Stimulated activated CD8-positive, alpha-beta memory T cell treated with anti-CD3 and anti-CD28 coated beads, Interleukin-12 subunit alpha, Interleukin-12 subunit beta, amount 100 ng/mL, for 1 hour (primary cell): ENCODE measurements around the gene PEPD.
A peak's percentile ranks its signal among the peaks of the same experiment; 100 is the strongest.

Source experiments
- DNase-seq: peaks from one replicate; pipeline ENCODE4 v3.0.0-alpha.2; 2020; ENCODE audit warnings: low read depth

The PEPD gene

DNA sequence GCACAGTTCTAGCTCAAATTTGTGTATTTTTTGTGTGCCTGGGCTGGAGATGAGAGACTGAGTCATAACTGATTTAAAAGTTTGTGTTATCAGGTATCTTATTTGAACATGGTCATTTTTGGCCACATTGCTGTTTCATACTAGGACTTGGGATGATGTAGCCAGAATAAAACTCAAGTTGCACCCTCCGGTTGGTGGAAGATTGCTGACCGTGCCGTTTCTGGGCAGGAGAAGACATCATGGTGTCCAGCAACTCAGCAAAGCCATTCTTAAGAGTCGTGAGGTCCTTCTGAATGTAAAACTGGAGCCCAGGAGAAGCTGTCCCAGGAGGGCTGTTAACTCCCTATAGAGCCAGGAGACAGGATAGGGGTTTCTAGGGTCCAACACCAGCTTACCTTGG, 140.5 kb downstream of the PEPD start:
- DNase-seq, result no peak

DNA sequence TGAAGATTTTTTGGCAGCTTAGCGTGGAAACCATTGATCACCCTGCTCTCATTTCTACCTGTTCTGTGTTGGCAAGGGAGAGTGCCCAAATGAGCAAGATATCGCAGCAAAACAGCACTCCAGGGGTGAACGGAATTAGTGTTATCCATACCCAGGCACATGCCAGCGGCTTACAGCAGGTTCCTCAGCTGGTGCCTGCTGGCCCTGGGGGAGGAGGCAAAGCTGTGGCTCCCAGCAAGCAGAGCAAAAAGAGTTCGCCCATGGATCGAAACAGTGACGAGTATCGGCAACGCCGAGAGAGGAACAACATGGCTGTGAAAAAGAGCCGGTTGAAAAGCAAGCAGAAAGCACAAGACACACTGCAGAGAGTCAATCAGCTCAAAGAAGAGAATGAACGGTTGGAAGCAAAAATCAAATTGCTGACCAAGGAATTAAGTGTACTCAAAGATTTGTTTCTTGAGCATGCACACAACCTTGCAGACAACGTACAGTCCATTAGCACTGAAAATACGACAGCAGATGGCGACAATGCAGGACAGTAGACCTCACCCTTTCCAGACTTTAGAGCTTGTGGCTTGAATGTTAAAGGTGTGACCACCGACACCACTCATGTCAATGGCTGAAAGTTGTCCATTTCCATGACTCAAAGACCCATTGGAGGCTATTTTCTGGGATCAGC, 142.3 kb downstream of the PEPD start:
- DNase-seq, result no peak

DNA sequence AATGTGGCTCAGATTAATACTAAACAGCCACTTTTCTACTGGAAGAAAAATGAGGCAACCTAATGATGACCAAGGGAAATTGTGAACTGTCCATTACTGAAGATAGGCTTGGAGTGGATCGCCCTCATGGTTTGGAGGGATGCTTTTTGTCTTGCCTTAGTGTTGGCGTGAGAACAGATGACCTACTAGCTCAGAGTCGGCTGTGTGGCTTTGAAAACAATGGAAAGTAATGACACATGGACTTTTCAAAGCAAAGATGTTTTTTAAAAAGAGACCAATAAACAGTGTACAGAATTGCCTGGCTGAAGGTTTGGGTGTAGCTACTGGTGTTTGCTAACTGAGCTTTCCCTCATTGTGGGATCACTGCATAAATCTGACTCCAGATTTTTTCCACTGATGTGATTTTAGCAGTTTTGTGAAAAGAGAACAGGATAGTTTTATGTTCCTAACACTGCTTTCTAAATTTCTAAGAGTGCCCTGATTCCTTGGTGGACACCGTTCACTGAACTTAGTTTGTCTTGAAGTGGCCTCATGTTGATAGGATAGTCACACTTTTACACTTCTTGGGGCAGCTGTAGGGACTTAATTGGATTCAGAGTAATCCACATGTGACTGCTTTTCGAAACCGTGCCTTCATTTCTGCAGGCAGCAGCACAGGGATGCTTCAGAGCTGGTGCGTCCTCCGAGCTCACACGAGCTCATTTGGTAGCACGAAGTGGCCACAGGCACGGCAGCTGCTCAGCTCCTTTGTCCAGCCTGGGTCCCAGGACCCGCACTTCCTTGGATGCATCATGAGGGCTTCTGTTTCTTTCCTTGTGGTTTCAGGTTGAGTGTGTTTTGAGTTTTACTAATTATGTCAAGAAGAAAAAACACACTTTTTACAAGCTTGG, 143.8 kb downstream of the PEPD start:
- no peak for DNase-seq

DNA sequence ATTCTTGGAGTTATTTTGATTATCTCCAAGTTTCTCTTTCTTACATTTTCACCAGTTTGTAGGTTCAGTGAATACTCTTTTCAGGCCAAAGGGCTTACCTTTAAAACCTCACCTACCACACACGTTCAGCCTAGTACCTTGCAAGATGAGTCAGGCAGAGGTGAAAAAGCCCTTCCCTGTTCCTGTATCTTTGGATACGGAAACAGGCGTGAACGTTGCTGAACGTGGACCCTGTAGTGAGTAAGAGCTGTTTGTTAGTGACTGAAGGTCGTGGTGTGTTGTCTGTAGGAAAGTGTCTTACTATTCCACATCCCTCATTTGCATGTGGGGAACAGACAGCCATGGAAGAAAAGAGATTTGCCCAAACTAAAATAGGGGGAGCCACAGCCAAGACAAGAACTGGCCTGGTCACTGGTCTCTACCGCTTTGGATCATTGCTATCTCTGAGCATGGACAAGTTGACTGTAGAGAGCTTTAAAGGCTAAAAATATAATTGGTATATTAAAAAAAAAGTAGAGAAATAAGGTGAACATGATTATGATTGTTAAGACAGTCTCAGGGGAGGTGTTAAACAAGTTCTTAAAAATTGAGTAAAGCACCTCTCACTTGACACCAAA, 144.5 kb downstream of the PEPD start:
- DNase-seq, result no peak

DNA sequence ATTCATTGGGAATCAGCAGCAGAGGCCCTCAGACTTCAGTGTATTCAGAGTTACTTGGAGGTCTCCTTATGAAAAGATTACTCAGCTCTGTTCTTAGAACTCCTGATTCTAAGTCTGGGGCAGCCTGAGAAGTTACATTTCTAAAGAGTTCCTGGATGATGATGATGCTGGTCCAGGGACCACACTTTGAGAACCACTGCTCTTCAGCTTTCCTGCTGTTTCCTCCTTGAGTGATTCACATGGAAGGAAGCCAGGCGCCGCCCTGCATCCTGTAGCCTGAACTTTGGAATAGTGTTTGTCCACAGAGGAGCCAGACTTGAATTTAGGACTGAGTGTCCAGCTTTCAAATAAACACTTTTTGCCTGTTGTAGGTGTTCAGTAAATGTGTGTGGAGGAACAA, 145.2 kb downstream of the PEPD start:
- no peak for DNase-seq

DNA sequence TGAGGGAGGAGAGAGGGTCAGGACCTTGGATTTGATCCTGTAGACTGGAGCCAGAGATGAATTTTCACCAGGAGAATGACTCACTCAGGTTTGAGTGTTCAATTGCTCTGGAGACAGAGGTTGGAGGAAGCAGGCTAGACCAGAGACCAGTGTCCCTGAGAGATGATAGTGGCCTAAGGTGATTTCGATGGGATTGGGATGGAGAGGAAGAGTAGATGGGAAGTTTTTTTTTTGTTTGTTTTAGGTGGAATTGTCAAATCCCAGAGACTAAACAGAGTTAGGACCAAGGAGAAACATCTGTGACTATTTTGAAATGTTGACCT, 145.8 kb downstream of the PEPD start:
- no peak for DNase-seq

DNA sequence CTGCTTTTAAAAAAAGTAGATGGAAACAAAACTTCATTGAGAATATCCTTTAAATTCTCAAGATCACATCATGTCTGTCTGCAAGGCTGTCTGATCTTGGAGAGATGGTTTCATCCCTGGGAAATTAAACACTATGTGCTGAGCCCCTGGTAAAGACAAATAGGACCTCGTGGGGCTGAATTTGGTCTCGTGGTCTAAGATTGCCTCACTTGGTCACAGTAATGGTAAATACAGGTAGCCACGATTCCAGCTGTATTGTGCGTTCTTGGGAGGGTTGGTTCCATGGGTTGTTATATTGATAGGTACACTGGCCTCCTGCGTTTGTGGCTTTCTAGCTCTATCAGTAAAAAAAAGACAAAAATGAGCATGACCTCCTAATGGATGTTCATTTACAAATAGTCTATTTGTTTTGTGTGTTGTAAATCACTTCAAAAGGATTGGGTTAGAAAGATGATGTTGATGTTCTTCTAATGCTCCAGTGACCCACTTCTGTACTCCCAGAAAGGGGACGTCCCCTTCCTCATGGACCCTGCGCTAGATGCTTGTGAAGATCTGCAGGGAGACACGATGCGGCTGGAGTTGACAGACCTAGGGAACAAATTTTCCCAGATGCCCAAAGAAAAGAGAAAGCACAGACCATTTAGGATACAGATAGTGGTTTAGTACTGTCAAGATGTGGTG, 146.3 kb downstream of the PEPD start:
- no peak for DNase-seq

DNA sequence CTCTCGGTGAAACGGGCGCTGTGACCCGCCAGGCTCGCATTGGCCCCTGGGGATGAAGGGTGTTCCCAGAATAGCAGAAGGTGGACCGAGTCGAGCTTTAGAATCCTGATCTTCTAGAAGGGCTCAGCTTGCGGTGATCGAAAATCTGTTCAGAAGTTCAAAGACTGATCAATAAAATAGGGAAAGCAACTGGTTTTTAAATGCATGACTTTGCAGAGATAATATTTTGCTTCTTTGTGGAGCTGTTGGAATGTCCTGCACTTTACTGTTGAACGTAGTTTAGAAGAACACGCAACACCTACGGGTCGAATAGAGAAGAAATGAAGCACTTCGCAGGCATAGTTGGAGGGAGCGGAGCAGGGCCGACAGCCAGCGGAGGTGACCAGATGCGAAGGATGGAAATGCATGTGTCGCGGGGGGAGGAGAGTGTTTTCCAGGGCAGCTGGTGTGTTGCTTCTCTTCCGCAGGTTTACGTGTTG, 147.3 kb downstream of the PEPD start:
- no peak for DNase-seq

DNA sequence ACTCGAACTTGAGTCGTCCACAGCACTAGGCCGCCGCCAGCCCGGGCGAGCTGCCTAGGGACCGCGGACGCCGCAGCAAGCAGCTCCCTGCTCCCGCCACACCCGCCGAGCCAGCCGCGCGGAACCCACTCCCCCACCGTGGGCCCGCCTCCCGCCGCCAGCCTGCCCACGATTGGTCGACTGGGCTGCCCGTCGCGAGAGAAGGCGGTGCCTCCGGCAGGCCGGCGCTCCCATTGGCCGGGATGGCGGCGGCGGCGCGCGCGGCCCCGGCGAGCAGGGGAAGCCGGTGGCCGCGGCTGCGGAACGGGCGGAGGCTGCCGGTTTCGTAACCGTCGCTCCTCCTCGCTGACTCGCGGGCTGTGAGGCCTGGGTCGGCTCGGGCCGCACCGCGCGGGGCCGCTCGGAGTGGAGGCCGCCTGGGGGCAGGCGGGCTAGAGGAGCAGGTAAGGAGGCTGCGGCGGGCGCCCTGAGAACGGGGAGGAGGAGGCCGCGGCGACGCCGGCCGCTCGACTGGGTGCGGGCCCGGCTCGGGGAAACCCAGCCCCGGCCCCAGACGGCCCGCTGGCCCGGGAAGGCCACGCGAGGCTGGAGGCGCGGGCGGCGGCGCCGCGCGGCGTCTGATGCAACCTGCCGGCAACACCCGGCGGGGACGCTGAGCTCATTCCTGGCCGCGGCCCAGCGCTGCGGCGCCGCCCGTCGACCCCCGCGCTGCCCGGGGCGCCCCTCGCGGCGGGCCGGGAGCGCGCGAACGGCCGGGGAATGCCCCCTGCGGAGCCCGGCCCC, 147.9 kb downstream of the PEPD start, which contains the start of gene CEBPG:
Gene CEBPG, plus strand, starts transcription at position 257 of the 783 bp plus-strand sequence. CDS start 5,531 bp downstream, outside the sequence.
- peak; percentile 88 for DNase-seq

DNA sequence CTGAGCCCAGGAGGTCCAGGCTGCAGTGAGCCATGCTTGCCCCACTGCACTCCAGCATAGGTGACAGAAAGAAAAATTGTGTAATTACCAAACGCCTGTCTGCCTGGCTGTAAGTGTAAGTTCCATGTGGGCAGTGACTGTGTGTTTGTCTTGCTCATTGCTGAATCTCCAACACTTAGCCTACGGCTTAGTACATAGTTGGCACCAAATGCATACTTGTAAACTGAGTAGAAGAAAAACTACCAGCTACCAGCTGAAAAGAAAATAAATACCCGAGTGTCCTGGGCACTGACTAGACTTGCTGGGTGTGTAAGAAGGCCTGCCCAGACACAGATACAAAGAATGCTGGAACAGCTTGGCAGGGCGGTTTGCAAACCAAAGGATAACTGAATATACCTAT, 150.8 kb downstream of the PEPD start:
- no peak for DNase-seq

DNA sequence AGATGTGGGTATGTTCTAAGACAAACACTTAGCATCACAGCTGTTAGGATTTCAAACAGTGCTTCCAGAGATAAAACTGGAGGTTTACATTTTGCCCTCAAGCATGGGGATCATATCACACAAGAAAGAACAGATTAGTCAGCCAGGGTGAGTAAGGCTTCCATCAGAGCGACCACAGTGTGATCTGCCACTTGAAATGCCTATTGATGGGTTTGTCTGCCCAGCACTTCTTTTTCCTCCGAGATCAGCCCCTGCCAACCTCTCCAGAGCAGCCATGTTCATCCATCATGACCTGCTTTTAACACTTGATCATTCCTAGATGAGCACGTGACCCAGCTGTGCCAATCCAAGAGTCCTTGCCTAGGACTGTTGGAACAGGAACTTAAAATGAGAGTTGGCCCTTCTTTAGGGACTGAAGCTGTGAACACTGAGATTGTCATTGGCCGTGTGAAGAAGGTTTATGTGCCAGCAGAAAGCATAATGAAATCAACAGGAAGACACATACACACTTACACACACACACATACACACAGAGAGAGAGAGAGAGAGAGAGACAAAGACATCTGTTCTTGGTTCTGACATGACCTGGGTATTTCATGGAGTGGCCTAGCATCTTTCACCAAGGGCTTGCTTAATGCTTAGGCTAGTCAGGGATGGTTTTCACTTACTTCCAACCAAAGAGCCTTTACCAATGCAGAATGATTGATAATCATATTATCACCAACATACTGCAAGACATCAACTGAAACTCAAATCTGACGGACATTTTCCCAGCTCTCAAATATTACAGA, 153.3 kb downstream of the PEPD start:
- DNase-seq, result no peak

DNA sequence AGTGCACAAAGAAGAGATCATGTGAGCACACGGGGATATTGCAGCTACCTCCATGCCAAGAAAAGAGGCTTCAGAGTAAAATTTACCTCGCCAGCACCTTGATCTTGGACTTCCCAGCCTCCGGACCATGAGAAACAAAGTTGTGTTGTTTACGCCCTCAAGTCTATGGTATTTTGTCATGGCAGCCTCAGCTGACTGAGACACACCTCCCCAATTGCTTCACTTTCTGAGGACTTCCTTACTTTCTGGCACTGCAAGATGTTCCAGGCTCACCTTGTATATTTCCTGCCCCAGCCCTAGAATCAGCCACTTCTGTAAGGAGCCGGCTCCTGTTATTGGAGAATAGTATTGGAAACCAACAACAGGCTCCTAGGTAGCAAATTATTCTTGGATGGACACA, 154.7 kb downstream of the PEPD start:
- no peak for DNase-seq

DNA sequence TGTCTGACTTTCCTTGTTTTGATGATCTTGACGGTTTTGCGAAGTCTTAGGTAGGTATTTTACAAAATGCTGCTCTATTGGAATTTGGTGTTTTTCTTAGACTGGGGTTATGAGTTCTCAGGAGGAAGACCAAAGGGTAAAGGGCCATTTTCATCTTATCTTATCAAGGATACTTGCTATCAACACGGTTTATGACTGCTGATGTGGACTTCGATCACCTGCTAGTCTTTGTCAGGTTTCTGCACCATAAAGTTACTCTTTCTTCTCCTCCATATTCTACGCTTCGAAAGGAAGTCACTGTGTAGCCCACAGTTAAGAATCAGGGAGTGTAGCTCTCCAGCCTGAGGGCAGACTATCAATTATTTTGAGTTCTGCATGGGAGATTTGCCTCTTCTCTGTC, 155.5 kb downstream of the PEPD start:
- no peak for DNase-seq

DNA sequence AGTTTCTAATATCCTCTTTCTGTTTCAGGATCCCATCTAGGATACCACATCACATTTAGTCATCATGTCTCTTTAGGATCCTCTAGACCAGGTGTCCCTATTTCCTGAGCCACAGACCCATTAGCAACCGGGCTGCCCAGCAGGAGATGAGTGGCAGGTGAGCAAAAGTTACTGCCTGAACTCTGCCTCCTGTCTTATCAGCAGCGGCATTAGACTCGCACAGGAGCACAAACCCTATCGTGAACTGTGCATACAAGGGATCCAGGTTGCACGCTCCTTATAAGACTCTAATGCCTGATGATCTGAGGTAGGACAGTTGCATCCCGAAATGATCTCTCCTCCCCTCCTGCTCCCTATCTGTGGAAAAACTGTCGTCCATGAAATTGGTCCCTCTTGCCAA, 155.9 kb downstream of the PEPD start:
- no peak for DNase-seq

DNA sequence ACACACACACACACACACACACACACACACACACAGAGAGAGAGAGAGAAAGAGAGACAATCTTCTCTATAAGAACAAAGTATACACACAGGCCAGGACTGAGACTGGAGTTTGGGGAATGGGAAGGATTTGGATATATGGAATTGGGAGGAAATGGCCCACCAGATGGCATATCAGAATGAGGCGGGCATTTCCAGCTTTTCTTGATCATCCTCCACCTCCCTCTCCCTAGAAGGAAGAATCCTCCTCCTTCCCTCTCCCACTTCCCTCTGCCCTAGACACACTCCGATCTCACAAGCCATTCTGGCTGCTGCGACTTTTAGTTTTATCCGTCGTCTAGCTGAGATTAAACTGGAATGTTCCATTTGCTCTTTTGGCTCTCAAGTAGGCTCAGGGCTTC, 158.1 kb downstream of the PEPD start:
- DNase-seq, result no peak

DNA sequence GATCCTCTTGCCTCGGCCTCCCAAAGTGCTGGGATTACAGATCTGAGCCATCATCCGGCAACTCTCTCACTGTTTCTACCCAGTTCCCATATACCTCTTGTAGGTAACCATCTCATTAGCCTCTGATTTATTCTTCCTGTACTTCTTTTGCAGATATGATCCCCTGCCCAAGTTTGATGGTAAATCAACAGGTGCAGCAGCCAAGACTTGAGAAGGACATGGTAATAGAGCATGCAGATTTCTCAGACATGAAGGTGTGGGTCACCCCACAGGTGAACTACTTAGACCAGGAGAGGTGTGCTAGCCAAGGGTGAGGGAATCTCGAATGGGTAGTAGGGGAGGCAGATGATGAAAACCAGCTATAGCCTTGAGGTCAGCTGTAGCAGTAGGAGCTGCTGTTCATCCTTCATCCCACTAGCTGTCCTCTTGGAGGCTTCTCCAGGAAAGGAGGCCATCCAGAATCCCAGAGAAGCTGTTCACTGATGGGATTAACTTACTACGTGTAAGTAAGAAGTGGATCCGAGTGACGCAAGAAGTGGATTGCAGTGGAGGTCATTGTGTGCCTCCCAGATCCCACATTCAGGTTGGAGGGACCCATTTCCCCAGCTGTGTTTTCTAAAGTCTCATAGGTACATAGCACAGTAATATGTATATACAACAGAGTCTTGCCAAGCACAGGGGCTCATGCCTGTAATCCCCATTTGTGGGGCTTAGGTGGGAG, 158.9 kb downstream of the PEPD start:
- DNase-seq, result no peak

DNA sequence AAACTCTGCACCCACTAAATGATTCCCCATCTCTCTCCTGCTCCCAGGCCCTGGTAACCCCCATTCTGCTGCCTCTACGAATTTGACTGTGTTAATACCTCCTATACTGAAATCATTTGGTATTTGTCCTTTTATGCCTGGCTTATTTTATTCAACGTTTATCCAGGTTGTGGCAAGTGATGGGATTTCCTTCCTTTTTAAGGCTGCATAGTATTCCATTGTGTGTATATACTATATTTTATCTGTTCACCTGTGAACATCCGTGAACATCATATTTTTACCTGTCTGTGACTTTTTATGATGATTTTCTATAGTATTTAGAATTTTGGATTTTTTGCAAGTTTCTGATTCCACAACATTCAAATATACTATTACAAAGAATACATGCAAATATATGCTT, 162.0 kb downstream of the PEPD start:
- no peak for DNase-seq

DNA sequence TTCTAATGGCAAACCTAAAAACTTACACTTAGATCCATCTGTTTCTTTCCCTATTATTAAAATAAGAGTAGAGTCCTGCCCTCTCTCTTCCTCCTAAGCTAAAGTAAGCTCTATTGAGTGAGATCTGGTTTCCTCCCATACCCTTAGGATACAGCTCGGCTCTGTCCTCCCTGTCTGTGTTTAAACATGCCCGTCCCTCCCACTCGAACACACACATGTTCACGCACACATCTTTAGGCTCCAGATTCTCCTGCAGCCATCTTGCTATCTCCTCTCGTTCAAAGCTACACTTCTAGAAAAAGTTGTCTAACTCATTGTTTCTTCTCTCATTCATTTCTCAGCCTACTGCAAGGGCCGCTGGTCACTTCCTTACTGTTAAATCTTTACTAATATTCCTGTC, 163.2 kb downstream of the PEPD start:
- no peak for DNase-seq

DNA sequence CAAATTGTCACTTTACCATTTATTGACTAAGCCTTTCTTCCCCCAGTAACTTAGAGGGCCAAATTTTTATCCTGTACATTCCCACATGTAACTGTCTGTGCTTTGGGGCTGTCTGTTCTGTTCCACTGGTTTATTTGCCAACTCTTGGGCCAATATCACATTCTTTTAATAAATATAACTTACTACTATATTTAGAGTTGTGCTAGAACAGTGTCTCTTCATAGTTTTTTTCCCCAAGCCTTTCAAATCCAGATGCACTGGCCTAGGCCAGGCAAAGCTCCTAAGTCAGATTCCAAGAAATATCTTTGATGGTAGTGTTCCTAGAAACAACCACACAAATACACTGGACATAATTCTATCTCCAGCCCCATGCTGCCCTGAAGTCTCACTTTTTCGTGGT, 164.0 kb downstream of the PEPD start:
- no peak for DNase-seq

DNA sequence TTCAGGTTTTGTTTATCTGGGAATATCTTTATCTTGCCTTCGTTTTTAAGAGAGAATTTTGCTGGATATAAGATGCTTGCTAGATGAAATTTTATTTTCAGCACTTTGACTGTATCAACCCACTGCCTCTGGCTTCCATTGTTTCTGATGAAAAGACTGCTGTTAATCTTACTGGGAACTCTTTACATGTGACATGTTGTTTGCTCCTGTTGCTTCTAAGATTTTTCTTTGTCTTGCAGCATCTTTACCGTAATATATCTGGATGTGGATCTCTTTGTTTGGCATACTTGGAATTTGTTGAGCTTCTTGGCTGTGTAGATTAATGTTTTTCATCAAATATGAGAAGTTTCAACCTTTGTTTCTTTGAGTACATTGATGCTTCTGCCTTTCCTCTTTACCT, 166.1 kb downstream of the PEPD start:
- DNase-seq, result no peak
